ENCODE measurements around the gene NPW. TPM values are rescaled to one million over a fixed set of nuclear protein-coding genes. Genes with fewer than 3 reads are reported as not detected.

Gene NPW
- polyA plus RNA-seq, 1 experiment: 0.26 TPM

GRCh38 chr16:2002406-2003230 is 17.0 kb upstream of the NPW start:
- Histone ChIP-seq H3K36me3 (ENCODE audit: control insufficient read depth, insufficient read depth, low read length) (peaks cover 59% of the 10 kb centered on the region), H3K27me3 (ENCODE audit: control insufficient read depth, insufficient read depth, low read length) (no peaks in the 10 kb centered on the region), H3K4me3 (ENCODE audit: low read depth, low read length) (no peak overlapping the region)
- TF ChIP-seq, protein P1, sequence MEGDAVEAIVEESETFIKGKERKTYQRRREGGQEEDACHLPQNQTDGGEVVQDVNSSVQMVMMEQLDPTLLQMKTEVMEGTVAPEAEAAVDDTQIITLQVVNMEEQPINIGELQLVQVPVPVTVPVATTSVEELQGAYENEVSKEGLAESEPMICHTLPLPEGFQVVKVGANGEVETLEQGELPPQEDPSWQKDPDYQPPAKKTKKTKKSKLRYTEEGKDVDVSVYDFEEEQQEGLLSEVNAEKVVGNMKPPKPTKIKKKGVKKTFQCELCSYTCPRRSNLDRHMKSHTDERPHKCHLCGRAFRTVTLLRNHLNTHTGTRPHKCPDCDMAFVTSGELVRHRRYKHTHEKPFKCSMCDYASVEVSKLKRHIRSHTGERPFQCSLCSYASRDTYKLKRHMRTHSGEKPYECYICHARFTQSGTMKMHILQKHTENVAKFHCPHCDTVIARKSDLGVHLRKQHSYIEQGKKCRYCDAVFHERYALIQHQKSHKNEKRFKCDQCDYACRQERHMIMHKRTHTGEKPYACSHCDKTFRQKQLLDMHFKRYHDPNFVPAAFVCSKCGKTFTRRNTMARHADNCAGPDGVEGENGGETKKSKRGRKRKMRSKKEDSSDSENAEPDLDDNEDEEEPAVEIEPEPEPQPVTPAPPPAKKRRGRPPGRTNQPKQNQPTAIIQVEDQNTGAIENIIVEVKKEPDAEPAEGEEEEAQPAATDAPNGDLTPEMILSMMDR (IDR thresholded peaks at IDR 0.05; ENCODE audit: insufficient read depth, low read depth, low read length): no peak
- CTCF ChIA-PET: interaction anchor here (0.6 to 4.1 kb wide), 10 partner anchors 7 to 150 kb away, joined by 3 to 30 read pairs (median 4); no protein-coding TSS in a partner anchor
- POLR2A ChIA-PET: no interaction called here
- DNase-seq (ENCODE audit: low read depth): no peak

GRCh38 chr16:2003231-2003826 is 16.3 kb upstream of the NPW start:
- Histone ChIP-seq H3K4me3 (ENCODE audit: low read depth, low read length) (no peak overlapping the region), H3K27me3 (ENCODE audit: control insufficient read depth, insufficient read depth, low read length) (no peaks in the 10 kb centered on the region), H3K36me3 (ENCODE audit: control insufficient read depth, insufficient read depth, low read length) (peaks cover 56% of the 10 kb centered on the region)
- ChIA-PET CTCF (interaction anchor here (0.6 to 4.1 kb wide), 23 partner anchors 8 to 157 kb away, joined by 3 to 30 read pairs (median 4); partner anchors contain the start of genes MSRB1, NPW, NTHL1 and PKD1), POLR2A (no interaction called here)
- TF ChIP-seq, protein P1 (IDR thresholded peaks at IDR 0.05; ENCODE audit: insufficient read depth, low read depth, low read length): no peak
- no peak for DNase-seq (ENCODE audit: low read depth)

DNA sequence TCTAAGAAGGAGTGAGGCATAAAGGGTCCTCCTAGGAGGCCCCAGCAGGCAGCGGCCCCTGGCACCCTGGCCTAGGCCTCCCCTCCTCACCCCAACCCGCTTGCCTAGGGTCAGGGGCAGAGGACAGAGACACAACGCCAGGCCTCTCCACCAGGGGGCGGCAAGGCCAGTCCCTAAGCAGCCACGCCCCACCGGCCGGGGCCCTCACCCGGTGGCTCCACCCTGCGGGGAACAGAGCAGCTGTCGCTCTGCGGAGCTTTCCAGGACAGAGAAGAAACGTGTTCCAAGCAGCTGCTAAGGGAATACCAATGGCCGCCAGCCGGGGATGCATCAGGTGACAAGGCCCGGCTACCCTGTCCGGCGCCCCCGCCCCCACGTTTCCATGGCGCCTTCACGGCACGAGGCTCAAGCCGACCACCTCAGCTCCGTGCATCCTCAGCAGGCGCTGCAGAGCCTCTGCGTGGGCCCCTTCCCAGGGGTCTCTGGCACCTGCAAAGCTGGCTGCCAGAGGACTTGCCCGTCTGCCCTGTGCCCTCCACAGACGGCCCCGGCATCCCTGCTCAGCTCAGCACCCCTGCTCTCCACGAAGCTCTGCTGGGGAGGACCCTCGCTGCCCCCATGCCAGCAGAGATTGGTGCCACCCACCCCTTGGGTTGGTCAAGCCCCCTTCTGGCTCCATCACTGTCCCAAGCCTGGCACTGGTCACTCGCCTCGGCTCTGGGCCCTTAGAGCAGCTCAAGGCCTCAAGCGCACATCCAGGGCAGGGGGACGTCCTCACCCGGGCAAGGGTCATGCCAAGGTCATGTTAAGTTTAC is 15.6 kb upstream of the NPW start:
- peak; percentile 12 for DNase-seq (ENCODE audit: low read depth)
- Histone ChIP-seq H3K36me3 (ENCODE audit: control insufficient read depth, insufficient read depth, low read length) (peaks cover 50% of the 10 kb centered on the region), H3K27me3 (ENCODE audit: control insufficient read depth, insufficient read depth, low read length) (no peaks in the 10 kb centered on the region), H3K4me3 (ENCODE audit: low read depth, low read length) (no peak overlapping the region)
- ChIA-PET POLR2A (no interaction called here), CTCF (interaction anchor here (0.6 to 4.1 kb wide), 29 partner anchors 8 to 156 kb away, joined by 3 to 30 read pairs (median 4); partner anchors contain the start of genes MSRB1, NPW, NTHL1 and PKD1)
- TF ChIP-seq, protein P1 (IDR thresholded peaks at IDR 0.05; ENCODE audit: insufficient read depth, low read depth, low read length): peak; percentile 98

DNA sequence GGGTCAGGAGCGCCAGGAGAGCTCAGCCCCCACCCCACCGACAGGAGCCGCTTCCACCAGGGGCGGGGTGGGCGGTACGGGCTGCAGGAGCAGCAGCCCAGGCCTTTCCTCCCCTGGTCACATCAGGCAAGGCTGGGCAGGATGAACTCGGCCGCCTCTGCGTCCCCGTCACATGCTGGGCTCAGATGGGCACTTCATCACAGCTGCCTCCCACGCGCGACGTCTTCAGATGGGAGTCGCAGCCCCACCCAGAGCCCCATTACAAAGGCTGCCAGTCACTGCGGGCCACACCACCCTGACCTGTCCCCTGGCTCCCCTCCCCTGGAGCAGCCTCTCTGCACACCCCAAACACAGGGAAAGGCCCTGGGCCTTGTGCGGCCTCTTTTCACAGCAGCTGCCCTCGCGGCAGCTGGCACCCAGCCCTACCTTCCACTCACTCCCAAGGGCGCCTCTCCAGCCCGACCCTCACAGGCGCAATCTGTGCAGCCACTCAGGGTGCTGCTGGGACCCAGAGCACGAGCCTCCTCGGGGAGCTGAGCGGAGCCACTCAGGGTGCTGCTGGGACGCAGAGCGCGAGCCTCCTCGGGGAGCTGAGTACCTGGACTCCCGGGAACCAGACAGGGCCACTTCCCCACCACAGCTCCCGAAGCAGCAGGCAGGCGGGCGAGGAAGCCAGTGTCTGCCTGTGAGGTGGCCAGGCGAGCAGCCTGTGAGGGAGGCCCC is 14.6 kb upstream of the NPW start:
- TF ChIP-seq, protein P1 (IDR thresholded peaks at IDR 0.05; ENCODE audit: insufficient read depth, low read depth, low read length): no peak
- Histone ChIP-seq H3K27me3 (ENCODE audit: control insufficient read depth, insufficient read depth, low read length) (no peaks in the 10 kb centered on the region), H3K4me3 (ENCODE audit: low read depth, low read length) (no peak overlapping the region), H3K36me3 (ENCODE audit: control insufficient read depth, insufficient read depth, low read length) (peaks cover 42% of the 10 kb centered on the region)
- ChIA-PET CTCF (interaction anchor here (0.9 to 4.1 kb wide), 12 partner anchors 8 to 142 kb away, joined by 4 to 30 read pairs (median 6); partner anchors contain the start of gene NPW), POLR2A (no interaction called here)
- no peak for DNase-seq (ENCODE audit: low read depth)

All from BJ (cell line).